Fibroblast of gingiva (primary cell): ENCODE measurements around the gene FER.
A peak's percentile ranks its signal among the peaks of the same experiment; 100 is the strongest.
"Not testable (repeated sequence)": the region's sequence is repeated elsewhere in the genome, so short reads cannot be mapped to it uniquely, and the experiment has no call there.

Experiments
- DNase-seq: peaks from one replicate; pipeline ENCODE4 v3.0.0-alpha.2; 2011; ENCODE audit warnings: low read depth

FER gene

DNA sequence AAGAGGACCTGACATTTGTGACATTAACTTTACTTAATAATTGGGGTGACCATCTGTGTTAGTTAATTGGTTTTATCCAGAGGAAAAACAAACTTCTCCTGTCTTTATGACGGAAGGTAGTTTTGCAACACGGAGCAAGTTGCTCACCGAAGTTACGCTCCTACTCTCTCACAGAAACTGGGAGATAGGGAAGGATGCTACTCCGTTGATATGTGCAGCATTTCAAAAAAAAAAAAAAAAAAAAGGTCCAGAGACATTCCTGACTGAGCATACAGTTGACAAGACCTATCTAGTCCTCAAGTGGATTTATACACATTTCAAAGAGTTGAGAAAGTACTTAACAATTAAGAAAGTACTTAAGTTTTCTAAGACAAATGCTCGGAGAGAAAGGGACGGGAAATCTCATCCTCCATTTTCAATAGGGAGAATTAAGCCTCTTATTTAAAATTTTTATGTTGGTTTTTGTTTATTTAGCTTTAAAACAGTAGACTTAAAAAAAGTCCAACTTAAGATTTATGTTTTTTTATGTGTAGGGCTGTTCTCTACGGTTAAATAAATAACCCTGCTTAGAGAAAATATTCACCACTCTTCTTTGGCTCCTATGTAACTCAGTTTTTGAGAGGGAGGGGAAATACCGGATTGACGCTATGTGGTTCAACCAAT is 455 bp upstream of the FER start:
- DNase-seq: no peak

DNA sequence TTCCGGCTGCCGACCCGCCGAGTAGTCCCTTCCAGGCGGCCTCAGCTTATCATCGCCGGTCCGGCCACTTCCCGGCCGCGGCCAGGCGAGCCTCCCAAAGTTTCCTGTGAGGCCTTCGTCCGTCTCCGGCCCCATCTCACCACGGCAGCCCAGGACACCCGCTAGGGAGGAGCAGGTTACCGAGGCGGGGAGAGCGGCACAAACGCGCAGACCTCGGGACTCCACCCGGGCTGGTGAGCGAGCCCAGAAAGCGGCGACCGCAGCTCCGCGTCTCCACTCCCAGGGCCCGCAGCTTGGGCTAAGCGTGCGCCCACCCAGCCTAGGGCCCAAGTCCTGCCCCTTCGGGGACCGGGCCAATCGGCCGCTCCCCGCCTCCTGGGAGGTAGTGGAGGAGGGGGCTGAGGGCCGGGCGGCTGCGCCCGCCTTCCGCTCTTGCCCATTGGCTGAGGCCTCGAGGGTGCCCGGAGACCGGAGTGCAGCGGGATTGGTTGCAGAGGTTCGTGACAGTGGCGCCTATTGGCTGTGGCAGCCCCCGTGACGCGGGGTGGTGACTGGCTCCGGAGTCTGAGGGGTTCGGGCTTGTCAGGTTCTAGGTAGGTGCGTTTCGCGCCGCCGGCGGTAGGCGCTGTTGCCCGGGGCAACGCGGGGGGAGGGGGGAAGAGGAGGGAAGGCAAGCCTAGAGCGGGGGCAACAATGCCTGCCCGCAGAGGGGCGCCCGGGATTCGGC is 867 bp downstream of the FER start:
- DNase-seq: peak; percentile 99

DNA sequence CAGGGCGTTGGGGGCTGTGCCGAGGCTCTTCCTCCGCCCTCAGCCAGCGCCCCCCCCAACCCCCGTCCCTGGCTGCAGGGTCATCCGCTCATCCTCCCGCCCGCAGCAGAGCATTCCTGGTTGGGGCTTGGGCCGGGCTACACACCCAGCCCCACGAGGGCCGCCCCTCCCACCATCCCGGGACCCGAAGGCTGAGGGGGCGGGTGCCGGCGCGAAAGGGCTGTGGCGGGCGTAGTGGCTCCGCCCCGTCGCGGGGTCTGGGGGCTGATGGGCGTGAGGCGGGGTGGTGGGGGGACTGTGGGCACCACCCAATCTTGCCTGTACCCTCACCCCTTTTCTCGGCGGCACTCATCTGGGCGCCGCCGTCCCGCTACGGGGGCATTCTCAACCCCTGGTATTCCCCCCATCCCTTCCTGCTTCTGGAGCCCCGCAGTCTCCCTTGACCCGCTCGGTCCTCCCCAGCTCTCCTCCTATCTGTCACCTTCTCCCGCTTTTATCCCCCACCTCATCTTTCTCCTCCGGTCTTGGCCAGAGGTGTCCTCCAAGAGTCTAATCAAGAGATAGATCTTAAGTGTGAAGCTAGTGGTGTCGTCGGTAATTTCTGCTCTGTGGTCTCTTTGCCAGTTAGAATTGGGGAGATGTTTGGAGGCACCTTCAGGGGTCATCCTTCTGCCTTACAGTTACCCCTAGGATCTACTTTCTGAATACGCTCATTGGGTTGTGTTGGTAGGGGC is 1.6 kb downstream of the FER start:
- DNase-seq: no peak

DNA sequence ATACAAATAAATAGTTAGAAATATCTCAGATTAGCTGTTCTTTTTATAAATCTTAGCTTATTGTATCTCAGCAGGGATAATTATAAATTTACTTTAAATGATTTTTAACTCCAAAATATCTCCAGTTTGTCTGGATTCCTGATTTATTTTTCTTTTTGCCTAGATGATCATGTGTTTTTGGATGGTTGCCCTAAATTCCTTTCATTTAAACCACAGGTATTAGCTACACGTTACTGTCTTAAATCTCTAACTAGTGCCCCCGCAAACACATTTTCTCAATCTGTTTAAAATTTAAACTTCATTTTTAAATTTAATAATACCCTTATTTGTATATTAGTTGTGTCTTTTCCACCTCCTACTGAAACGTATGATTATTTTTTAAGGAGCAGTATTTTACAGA is 5.6 kb downstream of the FER start:
- DNase-seq: no peak

DNA sequence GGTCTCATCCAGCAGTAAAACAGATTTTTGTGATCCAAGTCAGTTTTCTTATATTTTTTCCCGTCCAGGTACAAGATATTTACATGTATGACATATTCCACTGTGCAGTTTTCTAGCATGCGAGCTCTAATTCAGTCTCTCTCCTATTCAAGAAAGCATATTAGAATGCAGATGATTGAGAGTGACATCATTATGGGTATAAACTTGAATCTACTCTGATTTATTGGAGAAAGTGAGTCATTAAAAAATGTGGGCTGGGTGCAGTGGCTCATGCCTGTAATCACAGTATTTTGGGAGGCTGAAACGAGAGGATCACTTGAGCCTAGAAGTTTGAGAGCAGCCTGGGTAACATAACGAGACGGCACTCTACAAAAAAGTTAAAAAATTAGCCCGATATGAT is 6.2 kb downstream of the FER start:
- DNase-seq: no peak

DNA sequence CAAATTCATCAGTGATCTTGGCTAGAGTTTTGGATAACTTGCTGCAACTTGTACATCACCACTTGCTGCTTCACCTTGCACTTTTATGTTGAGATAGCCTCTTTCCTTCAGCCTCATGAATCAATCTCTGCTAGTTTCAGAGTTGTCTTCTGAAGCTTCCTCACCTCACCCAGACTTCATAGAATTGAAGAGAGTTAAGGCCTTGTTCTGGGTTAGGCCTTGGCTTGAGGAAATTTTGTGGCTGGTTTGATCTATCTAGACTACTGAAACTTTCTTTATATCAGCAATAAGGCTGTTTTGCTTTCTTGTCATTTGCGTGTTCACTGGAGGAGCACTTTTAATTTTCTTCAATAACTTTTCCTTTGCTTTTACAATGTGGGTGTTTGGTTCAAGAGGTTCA is 12.8 kb downstream of the FER start:
- no peak for DNase-seq

DNA sequence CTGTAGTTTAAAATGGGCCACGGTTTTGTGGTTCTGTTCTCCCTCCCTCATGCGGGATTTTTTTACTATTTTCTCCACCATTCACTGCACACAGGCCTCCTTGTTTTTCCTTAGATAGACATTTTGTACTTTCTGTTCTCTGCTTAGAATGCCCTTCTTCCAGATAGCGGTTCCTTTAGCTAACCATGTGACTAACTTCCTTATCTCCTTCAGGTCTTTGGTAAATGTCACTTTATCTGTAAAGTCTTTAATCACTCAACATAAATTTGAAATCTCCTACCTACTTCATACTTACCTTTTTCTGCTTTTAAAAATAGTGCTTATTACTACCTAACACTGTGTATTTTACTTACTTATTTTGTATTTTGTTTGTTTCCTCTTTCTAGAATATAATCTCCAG is 15.0 kb downstream of the FER start:
- DNase-seq: no peak

DNA sequence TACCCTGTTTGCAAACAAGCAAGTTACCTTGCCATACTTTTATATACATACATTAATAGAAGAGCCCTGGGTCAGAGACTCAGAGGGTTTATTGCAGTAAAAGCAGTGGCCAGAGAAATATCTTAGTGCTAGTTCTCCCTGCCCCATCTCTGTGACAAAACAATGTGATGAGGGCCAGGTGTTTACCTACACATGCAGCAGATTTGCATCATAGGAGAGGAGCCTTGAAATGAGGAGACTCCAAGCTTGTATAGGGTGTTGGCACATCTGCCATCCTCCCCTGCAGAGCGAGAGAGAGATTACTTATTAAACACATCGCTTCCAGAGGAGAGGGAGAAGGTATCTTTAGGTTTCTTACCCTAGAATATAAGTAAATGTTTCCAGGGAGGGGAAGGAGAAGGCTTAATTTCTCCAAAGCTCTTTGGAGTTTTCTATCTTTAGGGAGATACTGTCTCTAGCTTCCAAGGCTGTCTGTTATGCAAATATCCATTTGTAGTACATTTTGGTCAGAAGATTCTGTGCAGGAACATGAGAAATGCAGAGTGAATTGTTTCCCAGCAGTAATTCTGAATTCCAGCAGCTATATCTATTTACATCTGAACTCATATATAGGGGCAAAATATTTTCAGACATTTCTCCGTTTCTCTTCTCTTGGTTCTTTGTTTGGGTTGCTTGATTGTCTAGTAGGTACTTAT is 15.7 kb downstream of the FER start:
- DNase-seq: no peak

DNA sequence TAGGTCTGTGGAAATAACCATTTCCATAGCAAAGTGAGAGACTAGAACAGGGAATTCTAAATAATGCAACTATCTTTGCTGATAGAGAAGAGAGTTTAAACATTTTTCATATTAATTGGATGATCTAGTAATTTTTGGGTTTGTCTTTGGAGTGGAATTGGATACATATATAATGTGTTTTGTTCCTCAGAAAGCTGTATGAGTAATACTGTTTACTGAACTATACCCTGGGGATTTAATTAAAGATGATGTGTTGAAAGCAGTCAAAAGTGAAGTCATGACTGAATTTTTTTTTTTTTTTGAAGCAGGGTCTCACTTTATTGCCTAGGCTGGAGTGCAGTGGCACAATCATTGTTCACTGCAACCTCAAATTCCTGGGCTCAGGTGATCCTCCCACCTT is 17.9 kb downstream of the FER start:
- peak; percentile 39 for DNase-seq

DNA sequence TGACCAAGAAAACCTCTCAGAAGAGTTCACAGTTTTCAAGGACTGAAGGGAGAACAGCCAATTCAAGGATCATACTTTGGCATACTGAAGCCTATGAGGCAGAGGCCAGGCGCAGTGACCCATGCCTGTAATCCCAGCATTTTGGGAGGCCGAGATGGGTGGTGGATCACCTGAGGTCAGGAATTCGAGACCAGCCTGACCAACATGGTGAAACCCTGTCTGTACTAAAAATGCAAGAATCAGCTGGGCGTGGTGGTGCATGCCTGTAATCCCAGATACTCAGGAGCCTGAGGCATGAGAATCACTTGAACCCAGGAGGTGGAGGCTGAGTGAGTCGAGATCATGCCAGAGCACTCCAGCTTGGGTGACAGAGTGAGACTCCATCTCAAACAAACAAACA is 19.2 kb downstream of the FER start:
- DNase-seq: not testable (repeated sequence)

DNA sequence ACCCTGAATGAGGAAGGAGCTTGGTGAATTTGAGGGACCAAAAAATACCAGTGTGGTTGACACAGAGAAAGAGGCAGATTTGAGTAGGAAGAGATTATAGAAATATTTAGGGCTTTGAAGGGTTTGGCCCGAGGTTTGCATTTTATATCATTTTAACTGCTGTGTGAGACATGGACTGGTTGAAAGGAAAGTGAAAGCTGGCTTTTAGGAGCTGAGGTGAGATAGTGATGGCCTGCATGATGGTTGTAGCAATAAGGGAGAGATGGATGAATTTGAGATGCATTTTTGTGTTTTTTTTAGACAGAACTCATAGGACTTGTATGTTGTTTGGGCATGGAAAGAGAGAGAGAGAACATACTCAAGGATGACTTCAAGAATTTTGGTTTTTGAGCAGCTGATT is 21.7 kb downstream of the FER start:
- DNase-seq: no peak

DNA sequence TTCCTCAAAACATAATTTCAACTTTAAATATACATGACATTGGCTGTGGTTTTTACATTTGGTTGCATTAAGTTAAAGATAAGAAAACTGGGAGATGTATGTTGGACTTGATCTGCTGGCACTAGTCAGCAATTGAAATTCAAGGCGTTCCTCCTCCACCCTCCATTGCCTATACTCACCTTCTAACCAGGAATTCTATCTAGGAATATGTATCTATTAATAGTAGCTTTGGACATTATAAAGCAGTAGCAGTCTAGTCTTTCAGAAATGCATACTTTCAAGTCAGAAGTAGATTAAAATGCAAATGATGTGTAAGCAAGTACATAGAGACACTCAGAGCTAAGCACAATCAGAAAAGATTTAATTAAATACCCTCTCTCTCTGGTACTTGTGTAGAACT is 24.9 kb downstream of the FER start:
- DNase-seq: no peak

DNA sequence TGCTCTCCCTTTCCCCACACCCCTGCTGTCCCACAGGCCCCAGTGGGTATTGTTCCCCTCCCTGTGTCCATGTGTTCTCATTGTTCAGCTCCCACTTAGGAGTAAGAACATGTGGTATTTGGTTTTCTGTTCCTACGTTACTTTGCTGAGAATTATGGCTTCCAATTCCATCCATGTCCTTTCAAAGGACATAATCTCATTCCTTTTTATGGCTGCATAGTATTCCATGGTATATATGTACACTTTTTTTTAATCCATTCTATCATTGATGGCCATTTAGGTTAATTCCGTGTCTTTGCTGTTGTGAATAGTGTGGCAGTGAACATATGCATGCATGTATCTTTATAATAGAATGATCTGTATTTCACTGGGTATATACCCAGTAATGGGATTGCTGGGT is 25.6 kb downstream of the FER start:
- DNase-seq: no peak

DNA sequence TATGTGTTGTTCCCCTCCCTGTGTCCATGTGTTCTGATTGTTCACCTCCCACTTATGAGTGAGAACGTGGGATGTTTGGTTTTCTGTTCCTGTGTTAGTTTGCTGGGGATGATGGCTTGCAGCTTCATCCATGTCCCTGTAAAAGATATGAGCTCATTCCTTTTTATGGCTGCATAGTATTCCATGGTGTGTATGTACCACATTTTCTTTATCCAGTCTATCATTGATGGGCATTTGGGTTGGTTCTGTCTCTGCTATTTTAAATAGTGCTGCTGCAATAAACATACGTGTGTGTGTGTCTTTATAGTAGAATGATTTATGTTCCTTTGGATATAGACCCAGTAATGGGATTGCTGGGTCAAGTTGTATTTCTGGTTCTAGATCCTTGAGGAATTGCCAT is 26.4 kb downstream of the FER start:
- not testable (repeated sequence) for DNase-seq

DNA sequence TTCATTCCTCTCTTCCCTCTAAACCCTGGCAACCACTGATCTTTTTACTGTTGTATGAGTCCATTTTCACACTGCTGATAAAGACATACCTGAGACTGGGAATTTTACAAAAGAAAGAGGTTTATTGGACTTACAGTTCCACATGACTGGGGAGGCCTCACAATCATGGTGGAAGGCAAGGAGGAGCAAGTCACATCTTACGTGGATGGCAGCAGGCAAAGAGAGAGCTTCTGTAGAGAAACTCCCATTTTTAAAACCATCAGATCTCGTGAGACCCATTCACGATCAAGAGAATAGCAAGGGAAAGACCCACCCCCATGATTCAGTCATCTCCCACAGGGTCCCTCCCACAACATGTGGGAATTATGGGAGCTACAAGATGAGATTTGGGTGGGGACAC is 29.9 kb downstream of the FER start:
- DNase-seq: not testable (repeated sequence)

DNA sequence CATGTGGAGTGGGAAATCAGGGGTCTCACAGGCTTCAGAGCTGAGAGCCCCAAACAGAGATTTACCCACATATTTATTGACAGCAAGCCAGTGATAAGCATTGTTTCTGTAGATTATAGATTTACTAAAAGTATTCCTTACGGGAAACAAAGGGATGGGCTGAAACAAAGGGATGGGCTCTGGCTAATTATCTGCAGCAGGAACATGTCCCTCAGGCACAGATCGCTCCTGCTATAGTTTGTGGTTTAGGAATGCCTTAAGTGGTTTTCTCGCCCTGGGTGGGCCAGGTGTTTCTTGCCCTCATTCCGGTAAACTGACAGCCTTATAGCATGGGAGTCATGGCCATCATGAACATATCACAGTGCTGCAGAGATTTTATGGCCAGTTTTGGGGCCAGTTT is 36.9 kb downstream of the FER start:
- not testable (repeated sequence) for DNase-seq

DNA sequence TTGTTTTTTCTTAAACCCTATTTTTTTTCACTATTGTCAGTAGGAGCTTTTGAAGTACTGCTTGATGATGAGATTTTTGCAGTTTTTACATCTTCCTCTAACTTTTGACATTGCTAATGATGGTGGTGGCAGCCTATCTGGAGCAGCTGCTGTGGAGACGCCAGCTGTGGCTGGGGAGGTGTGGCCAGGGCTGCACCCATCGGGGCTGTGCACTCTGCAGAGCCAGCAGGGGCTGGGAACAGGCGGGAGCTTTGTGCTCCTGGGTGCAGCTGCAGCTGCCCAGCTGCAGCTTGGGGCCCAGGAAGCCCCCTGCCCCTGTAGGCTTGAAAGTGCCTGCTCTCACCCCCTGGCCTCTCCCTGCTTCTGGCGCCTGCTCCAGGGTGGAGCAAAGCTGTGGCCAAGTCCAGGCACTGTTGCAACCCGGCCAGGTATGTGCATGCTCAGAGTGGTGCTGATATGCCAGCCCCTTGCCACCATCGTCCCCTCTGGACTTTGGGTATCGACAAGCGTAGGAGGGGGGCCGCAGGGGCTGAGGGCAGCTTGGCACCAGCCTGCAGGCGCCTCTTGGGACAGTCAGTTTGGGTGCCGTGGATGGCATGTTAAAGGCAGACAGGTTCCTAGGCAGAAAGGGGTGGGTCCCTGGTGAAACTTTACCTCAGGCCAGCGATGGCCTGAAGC is 39.2 kb downstream of the FER start:
- no peak for DNase-seq

DNA sequence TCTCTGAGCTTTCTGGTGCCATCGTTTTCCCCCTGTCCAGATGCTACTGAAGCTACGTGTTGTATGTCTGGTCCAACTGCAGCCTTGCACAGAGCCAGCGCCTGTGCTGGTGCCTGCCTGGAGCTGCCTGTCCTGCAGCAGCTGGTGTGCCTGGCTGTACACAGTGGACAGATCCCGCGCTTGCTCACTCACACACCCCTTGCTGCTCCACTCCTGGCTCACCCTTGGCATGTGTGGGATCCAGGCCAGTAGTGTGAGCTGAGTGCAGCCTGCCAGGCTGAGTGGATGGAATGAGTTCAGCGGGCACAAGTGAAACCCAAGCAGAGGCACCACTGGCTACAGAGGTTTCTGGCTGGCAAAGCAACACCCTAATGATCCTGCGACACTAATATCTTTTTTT is 40.4 kb downstream of the FER start:
- peak; percentile 44 for DNase-seq

DNA sequence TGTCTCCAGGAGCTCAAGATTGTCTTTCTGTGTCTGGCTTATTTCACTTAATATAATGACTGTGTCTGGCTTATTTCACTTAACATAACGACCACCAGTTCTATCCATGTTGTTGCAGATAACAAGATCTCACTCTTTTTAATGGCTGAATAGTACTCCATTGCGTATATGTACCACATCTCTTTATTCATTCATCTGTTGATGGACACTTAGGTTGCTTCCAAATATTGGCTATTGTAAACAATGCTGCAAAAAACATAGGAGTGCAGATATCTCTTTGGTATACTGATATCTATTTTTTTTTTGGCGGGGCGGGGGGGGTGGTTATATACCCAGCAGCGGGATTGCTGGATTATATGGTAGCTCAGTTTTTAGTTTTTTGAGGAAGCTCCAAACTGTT is 45.5 kb downstream of the FER start:
- no peak for DNase-seq

DNA sequence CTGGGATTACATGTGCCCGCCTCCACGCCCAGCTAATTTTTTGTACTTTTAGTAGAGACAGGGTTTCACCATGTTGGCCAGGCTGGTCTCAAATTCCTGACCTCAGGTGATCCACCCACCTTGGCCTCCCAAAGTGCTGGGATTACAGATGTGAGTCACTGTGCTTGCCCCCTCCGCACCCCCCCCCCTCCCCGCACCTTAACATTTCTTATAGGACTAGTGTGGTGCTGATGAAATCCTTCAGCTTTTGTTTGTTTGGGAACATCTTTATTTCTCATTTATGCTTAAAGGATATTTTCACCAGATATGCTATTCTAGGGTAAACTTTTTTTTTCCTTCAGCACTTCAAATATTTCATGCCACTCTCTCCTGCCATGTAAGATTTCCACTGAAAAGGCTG is 46.7 kb downstream of the FER start:
- DNase-seq: not testable (repeated sequence)

DNA sequence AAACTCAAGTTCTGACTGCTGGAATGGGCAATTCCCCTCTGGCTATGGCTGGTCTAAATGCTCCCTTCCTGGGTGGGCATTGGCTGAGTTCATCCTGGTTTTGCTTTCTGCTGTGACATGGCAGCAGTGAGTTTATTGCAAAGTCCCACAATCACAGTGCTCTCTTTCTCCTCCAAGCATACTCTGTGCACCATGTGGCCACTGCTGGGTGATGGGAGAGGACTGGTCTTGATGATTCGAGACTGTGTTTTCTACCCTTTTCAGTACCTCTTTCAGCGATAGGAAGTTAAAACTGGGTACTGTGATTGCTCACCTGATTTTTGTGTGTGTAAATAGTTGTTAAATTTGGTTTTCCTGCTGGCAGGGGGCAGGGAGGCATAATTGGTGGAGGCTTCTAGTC is 49.7 kb downstream of the FER start:
- DNase-seq: no peak

DNA sequence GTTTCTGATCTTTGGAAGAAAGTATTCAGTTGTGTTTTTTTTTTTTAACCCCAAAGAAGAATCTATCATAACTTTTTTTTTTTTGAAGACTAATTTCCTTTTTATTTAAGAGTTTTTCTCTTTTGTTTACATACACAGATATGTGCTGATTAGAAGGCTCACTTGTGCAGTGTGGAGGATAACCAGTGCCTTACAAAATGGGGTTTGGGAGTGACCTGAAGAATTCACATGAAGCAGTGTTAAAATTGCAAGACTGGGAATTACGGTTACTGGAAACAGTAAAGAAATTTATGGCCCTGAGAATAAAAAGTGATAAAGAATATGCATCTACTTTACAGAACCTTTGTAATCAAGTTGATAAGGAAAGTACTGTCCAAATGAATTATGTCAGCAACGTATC is 50.3 kb downstream of the FER start:
- no peak for DNase-seq
